Skeletal muscle satellite cell (primary cell): ENCODE results near the gene C2CD3.
"Not testable (repeated sequence)": the region's sequence is repeated elsewhere in the genome, so short reads cannot be mapped to it uniquely, and the experiment has no call there.

Experiments used
- H3K27me3 ChIP-seq: 2 replicates; pipeline ENCODE4 v1.7.0; 2013; ENCODE audit warnings: low read length; ENCODE audit not compliant: control insufficient read depth, insufficient read depth
- H3K36me3 ChIP-seq: 2 replicates; pipeline ENCODE4 v1.7.0; 2013; ENCODE audit warnings: mild to moderate bottlenecking, control low read depth, low read length; ENCODE audit not compliant: insufficient read depth
- H3K4me1 ChIP-seq: 2 replicates; pipeline ENCODE4 v1.7.0; 2013; ENCODE audit warnings: low read length; ENCODE audit not compliant: control insufficient read depth, insufficient read depth
- H3K4me2 ChIP-seq: 2 replicates; pipeline ENCODE4 v1.7.0; 2013; ENCODE audit warnings: mild to moderate bottlenecking, low read length
- H3K4me3 ChIP-seq: 2 replicates; pipeline ENCODE4 v1.7.0; 2013; ENCODE audit warnings: low read length
- H3K9ac ChIP-seq: 2 replicates; pipeline ENCODE4 v1.7.0; 2013; ENCODE audit warnings: mild to moderate bottlenecking, low read depth, low read length, moderate library complexity
- H3K9me3 ChIP-seq: replicated peaks from 2 replicates; pipeline ENCODE4 v1.7.0; 2013; ENCODE audit warnings: mild to moderate bottlenecking, control low read depth, low read length

The C2CD3 gene

DNA sequence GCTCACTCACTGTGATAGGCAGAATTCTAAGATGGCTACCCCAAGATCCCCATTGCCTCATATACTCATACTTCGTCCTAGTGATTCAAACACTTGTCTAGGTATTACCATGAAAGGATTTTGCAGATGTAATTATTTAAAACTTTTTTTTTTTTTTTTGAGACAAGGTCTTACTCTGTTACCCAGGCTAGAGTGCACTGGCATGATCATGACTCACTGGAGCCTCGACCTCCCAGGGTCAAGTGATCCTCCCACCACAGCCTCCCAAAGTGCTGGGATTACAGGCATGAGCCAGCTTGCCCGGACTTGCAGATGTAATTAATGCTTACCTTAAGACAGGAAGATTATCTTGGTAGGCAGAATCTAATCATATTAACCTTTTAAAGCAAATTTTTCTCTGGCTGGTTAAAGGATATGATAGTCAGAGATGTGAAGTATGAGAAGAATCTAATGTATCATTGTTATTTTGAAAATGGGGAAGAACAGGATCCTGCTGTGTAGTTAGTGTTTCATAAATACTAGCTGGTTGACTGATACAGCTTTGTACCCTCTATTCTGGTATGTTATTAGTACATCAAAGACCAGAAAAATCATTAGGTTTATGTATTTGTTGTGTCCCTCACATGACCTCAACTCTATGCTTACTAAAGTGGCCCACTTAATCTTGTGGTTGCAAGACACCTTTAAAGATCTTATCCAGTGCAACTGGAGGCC, 35.5 kb downstream of the C2CD3 start:
- peaks cover 17% of the 10 kb centered on the region for H3K36me3 ChIP-seq
- H3K9ac ChIP-seq, result no peak overlapping the region
- H3K4me3 ChIP-seq, result no peak overlapping the region
- H3K4me1 ChIP-seq, result peaks cover 39% of the 10 kb centered on the region
- H3K9me3 ChIP-seq, result no peaks in the 10 kb centered on the region
- no peaks in the 10 kb centered on the region for H3K27me3 ChIP-seq
- no peak overlapping the region for H3K4me2 ChIP-seq

DNA sequence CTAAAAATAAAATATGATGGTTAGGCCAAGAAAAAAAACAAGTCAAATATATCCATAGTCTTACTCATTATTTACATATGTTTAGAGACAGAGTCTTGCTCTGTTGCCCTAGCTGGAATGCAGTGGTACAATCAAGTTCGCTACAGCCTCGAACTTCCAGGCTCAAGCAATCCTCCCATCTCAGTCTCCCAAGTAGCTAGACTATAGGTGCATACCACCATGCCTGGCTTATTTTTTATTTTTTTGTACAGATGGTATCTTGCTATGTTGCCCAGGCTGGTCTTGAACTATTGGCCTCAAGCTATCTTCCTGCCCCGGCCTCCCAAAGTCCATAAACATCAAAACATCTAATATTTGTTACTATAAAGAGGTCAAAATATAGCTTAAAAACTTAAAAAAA, 36.1 kb downstream of the C2CD3 start:
- Histone ChIP-seq H3K36me3 (peaks cover 19% of the 10 kb centered on the region), H3K4me2 (no peak overlapping the region), H3K9me3 (no peaks in the 10 kb centered on the region), H3K4me1 (peaks cover 35% of the 10 kb centered on the region), H3K27me3 (no peaks in the 10 kb centered on the region), H3K9ac (no peak overlapping the region), H3K4me3 (no peak overlapping the region)

DNA sequence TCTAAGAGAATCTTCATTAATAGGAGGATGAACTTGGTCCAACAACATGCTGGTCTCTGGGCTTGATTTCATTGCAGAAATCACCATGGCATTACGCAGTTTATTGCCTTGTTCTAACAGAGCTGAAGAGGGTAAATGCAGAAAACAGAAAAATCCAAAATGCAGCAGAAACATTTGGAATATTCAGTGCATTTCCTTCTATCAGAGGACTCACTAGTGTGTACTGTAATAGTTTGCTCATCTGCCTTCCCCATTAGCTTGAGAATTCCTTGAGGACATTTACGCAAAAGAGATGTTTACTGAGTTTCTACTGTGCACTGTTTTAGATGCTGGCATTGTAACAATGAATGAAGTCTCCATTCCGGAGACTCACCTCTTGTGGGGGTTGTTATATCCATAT, 37.4 kb downstream of the C2CD3 start:
- Histone ChIP-seq H3K36me3 (peaks cover 19% of the 10 kb centered on the region), H3K9ac (no peak overlapping the region)

DNA sequence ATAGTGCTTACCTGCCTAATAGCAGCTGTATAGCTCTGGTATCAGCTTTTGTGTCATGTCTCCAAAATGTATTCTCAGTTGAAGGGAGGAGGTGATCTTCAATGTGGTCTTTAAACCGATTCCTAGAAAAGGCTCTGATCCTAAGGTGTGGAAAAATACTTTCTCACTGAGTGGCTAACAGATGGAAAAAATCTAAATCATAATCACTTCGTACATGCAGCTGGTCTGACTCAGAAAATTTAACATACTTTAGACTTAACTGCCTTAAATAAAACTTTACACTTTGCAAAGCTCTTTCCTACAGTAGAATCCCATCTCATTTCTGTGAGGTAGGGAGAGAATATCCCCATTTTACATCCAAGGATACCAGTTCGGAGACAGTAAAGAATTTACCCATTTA, 38.0 kb downstream of the C2CD3 start:
- Histone ChIP-seq H3K9ac (no peak overlapping the region), H3K4me1 (peaks cover 18% of the 10 kb centered on the region), H3K36me3 (peaks cover 19% of the 10 kb centered on the region), H3K27me3 (no peaks in the 10 kb centered on the region), H3K9me3 (no peaks in the 10 kb centered on the region), H3K4me3 (no peak overlapping the region), H3K4me2 (no peak overlapping the region)

More for the DNA sequence above, 37.4 kb downstream of the C2CD3 start:
- Histone ChIP-seq H3K4me2 (no peak overlapping the region), H3K4me1 (peaks cover 24% of the 10 kb centered on the region), H3K4me3 (no peak overlapping the region), H3K9me3 (no peaks in the 10 kb centered on the region), H3K27me3 (no peaks in the 10 kb centered on the region)

DNA sequence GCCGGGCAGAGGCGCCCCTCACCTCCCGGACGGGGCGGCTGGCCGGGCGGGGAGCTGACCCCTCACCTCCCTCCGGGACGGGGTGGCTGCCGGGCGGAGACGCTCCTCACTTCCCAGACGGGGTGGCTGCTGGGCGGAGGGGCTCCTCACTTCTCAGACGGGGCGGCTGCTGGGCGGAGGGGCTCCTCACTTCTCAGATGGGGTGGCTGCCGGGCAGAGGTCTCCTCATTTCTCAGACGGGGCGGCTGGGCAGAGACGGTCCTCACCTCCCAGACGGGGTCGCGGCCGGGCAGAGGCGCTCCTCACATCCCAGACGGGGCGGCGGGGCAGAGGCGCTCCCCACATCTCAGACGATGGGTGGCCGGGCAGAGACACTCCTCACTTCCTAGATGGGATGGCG, 41.7 kb downstream of the C2CD3 start:
- not testable (repeated sequence) for H3K4me1 ChIP-seq

DNA sequence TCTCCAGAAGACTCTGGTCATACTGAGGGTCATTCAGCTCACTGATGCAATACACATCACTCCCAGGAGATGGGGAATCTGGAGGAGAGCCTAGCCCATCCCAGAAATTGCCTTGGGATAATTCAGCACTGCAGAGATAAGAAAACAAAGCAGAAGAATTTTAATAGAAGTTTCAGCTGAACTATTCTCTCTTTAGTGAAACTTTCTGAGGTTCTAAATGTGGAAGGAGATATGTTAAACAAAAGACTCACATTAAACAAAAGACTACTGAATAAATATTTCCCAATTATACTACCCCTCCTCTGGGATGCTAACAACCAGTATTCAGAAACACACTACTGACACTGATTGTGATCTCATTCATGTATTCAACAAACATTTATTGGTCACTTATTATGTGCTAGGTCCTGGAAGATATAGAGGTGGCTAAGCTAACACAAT, 47.8 kb downstream of the C2CD3 start:
- Histone ChIP-seq H3K4me1 (no peaks in the 10 kb centered on the region), H3K36me3 (peaks cover 6% of the 10 kb centered on the region), H3K9me3 (no peaks in the 10 kb centered on the region), H3K4me3 (no peak overlapping the region), H3K9ac (no peak overlapping the region), H3K27me3 (no peaks in the 10 kb centered on the region), H3K4me2 (no peak overlapping the region)

More for the DNA sequence above, 41.7 kb downstream of the C2CD3 start:
- H3K4me2 ChIP-seq, H3K9me3 ChIP-seq, H3K27me3 ChIP-seq, H3K9ac ChIP-seq, H3K4me3 ChIP-seq: not testable (repeated sequence)
- H3K36me3 ChIP-seq, result peaks cover 13% of the 10 kb centered on the region

DNA sequence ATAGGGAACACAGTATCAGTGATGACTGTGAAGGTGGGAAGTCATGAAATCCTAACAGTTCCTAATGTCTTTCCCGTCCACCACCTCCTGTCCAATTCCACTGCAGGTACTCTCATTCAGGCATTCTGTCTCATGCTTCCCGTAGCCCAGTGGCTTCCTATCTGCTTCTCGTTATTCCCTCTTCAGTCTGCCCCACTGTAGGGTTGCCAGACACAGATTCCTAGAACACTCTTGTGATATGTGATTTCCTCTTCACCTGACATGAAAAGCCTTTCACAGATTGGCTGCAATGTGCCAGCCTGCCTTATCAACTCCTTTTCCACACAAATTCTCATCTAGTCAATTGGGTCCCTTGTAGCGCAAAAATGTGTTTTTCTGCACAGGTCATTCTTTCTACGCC, 49.0 kb downstream of the C2CD3 start:
- H3K9me3 ChIP-seq, result no peaks in the 10 kb centered on the region
- H3K27me3 ChIP-seq, result no peaks in the 10 kb centered on the region
- H3K9ac ChIP-seq, result no peak overlapping the region
- H3K36me3 ChIP-seq, result peaks cover 6% of the 10 kb centered on the region
- no peak overlapping the region for H3K4me2 ChIP-seq
- no peak overlapping the region for H3K4me3 ChIP-seq
- H3K4me1 ChIP-seq, result no peaks in the 10 kb centered on the region

DNA sequence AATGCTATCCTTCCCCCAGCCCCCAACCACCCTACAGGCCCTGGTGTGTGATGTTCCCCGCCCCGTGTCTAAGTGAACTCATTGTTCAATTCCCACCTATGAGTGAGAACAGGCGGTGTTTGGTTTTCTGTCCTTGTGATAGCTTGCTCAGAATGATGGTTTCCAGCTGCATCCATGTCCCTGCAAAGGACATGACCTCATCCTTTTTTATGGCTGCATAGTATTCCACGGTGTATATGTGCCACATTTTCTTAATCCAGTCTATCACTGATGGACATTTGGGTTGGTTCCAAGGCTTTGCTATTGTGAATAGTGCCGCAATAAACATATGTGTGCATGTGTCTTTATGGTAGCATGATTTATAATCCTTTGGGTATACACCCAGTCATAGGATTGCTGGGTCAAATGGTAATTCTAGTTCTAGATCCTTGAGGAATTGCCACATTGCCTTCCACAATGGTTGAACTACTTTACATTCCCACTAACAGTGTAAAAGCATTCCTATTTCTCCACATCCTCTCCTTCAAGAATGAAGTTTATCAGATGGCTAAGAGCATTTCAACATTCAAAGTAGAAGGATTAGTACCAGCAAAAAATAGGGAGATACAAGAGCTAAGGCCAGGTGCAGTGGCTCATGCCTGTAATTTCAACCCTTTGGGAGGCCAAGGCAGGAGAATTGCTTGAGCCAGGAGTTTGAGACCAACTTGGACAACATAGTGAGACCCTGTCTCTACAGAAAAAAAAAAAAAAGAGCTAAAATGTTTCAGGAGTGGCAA, 50.4 kb downstream of the C2CD3 start:
- H3K9me3 ChIP-seq, H3K9ac ChIP-seq, H3K4me3 ChIP-seq, H3K36me3 ChIP-seq, H3K4me2 ChIP-seq, H3K27me3 ChIP-seq, H3K4me1 ChIP-seq: not testable (repeated sequence)

DNA sequence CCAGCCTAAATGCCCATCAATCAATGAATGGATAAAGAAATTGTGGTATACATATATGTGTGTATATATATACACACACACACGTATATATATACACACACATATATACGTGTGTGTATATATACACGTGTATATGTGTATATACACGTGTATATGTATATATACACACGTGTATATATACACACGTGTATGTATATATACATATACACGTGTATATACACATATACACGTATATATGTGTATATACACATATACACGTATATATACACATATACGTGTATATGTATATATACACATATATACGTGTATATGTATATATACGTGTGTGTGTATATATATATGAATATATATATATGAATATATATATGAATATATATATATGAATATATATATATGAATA, 54.1 kb downstream of the C2CD3 start:
- Histone ChIP-seq H3K4me2 (no peak overlapping the region), H3K9ac (no peak overlapping the region), H3K4me1 (no peaks in the 10 kb centered on the region), H3K9me3 (no peaks in the 10 kb centered on the region), H3K4me3 (no peak overlapping the region), H3K27me3 (no peaks in the 10 kb centered on the region), H3K36me3 (peaks cover 27% of the 10 kb centered on the region)

DNA sequence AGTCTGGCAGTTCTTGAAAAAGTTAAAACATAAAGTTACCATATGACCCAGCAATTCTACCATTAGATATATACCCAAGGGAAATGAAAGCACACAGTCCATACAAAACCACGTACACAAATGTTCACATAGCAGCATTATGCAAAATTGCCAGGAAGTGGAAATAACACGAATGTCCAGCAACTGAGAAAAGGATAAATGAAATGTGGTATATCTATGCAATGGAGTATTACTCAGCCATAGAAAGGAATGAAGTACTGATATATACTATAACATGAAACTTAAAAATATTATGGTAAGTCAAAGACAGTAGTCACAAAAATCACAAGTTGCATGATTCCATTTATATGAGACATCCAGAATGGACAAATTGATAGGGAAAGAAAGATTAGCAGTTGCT, 57.9 kb downstream of the C2CD3 start:
- no peaks in the 10 kb centered on the region for H3K9me3 ChIP-seq
- no peak overlapping the region for H3K4me3 ChIP-seq
- no peaks in the 10 kb centered on the region for H3K27me3 ChIP-seq
- no peak overlapping the region for H3K9ac ChIP-seq
- peaks cover 21% of the 10 kb centered on the region for H3K36me3 ChIP-seq
- no peaks in the 10 kb centered on the region for H3K4me1 ChIP-seq
- H3K4me2 ChIP-seq, result no peak overlapping the region

DNA sequence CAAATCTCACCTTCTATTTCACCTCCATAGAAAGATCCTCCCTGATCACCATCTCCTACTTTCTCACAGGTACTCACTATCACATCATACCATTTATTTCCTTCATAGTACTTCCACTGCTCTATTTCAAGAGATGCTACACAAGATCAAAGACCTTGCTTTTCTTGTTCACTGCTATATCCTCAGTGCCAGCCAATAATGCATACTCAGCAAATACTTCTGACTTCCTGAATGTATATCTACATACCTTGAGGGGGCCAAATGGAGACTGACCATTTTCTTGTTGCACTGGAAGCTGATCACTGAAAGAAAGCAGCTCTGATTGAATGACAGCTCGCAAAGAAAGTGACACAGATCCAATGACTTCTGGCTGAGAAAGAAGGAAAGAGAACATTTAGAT, 64.7 kb downstream of the C2CD3 start:
- Histone ChIP-seq H3K27me3 (no peaks in the 10 kb centered on the region), H3K9ac (no peak overlapping the region), H3K4me2 (no peak overlapping the region), H3K4me1 (no peaks in the 10 kb centered on the region), H3K9me3 (no peaks in the 10 kb centered on the region), H3K36me3 (peaks cover 29% of the 10 kb centered on the region), H3K4me3 (no peak overlapping the region)

DNA sequence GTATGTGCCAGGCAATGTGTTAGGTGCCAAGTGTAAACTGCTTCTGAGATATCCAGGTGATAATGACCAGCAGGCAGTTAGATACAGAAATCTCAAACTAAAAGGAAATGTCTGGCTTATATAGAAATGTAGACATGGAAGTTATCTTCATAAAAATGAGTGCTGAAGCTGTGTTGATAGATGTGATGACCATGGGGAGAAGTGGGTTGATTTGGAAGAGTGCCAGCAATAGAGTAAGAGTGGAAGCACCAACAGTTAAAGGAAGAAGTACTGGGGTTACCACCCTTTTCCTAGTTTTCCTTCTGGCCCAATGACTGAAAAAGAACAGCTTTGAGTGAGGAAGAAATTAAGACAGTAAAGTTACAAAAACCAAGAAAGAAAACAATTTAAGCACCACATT, 68.5 kb downstream of the C2CD3 start:
- no peak overlapping the region for H3K4me2 ChIP-seq
- no peak overlapping the region for H3K4me3 ChIP-seq
- peaks cover 55% of the 10 kb centered on the region for H3K36me3 ChIP-seq
- H3K9ac ChIP-seq, result no peak overlapping the region
- no peaks in the 10 kb centered on the region for H3K27me3 ChIP-seq
- no peaks in the 10 kb centered on the region for H3K9me3 ChIP-seq
- no peaks in the 10 kb centered on the region for H3K4me1 ChIP-seq
